Retinal pigment epithelial cell (primary cell): ENCODE results near the gene KMT2B.
"Not testable (repeated sequence)": the region's sequence is repeated elsewhere in the genome, so short reads cannot be mapped to it uniquely, and the experiment has no call there.

ENCODE experiments used
- DNase-seq: peaks from one replicate; pipeline ENCODE4 v3.0.0-alpha.2; 2010; ENCODE audit warnings: low read depth
- H3K4me3 ChIP-seq: 2 replicates; pipeline ENCODE4 v1.5.1; 2011; ENCODE audit warnings: mild to moderate bottlenecking, low read length, control low read depth, moderate library complexity
- CTCF ChIP-seq: conservative IDR thresholded peaks from 2 replicates; pipeline ENCODE4 v1.5.1; 2011; ENCODE audit warnings: low read depth, low read length, control low read depth, inconsistent platforms

Gene KMT2B

GRCh38 chr19:35675589-35676140 lies 42.1 kb upstream of the KMT2B start:
- H3K4me3 ChIP-seq = no peak overlapping the region
- no peak for TF ChIP-seq CTCF
- DNase-seq = no peak

- no peak overlapping the region for H3K4me3 ChIP-seq
- TF ChIP-seq CTCF = no peak
- no peak for DNase-seq
Measured at GRCh38 chr19:35689836-35690235, 28.0 kb upstream of the KMT2B start.

GRCh38 chr19:35691106-35691505 lies 26.7 kb upstream of the KMT2B start:
- not testable (repeated sequence) for DNase-seq, H3K4me3 ChIP-seq

GRCh38 chr19:35692010-35692409 lies 25.8 kb upstream of the KMT2B start:
- DNase-seq = no peak
- no peak overlapping the region for H3K4me3 ChIP-seq
- no peak for TF ChIP-seq CTCF

GRCh38 chr19:35693422-35693821 lies 24.4 kb upstream of the KMT2B start:
- TF ChIP-seq CTCF = no peak
- no peak overlapping the region for H3K4me3 ChIP-seq
- DNase-seq = no peak

- DNase-seq = peak; percentile 33
- TF ChIP-seq CTCF = peak; percentile 99
- H3K4me3 ChIP-seq = no peak overlapping the region
Measured at GRCh38 chr19:35693835-35694599, 23.8 kb upstream of the KMT2B start.

- no peak for TF ChIP-seq CTCF
- no peak for DNase-seq
- H3K4me3 ChIP-seq = no peak overlapping the region
Measured at GRCh38 chr19:35695895-35696422, 21.8 kb upstream of the KMT2B start.
